ENCODE measurements around the gene TRMT61A.

The TRMT61A gene

DNA sequence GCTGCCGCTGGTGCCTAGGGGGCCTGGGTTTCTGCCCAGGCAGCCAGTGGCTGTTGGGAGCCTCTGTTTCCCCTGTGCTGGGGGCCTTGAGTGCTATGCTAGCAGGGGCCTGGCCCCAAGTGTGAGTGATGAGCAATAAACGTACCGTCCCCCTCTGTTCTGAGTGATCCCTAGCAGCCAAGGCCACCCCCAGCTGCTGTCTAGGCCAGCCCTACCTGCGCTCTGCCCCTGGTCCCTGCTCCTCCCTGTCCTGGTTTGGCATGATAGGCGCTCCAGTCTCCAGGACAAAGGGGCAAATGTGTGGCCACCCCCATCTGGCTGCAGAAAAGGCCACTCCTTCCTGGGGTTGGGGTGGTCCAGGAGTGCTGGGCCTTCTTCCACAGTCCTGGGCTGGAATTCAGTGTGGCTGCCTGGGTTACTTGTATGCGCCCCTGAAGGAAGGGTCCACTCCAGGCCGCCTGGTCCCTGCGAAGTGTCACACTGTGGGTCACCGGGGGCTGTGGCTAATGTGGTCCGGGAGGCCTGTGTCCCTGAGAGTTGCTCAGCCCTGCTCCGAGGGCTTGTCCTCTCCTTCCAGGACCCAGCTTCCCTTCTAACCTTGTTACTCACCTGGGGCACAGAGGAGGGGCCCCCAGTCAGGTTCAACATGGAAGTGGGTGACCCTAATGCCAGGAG is 7.0 kb downstream of the TRMT61A start:
- no peak for DNase-seq

DNA sequence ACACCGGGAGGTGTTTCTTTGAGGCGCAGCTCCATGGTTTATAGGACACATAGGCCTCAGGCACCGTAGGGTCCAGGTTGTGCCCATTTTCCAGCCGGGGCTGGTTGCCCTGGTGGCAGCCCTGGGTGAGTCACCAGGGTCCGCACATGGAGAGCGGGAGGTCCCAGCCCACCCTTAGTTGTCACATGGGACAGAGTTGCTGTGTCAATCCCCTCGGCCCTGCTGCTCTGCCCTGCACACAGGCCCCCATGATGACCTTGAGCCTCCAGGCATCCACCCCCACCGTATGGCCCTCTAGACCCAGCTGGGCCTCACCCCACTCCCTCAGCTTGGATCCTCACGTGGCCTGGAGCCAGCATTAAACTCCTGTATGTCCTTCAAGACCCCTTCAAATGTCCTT is 7.7 kb downstream of the TRMT61A start:
- DNase-seq, result no peak

DNA sequence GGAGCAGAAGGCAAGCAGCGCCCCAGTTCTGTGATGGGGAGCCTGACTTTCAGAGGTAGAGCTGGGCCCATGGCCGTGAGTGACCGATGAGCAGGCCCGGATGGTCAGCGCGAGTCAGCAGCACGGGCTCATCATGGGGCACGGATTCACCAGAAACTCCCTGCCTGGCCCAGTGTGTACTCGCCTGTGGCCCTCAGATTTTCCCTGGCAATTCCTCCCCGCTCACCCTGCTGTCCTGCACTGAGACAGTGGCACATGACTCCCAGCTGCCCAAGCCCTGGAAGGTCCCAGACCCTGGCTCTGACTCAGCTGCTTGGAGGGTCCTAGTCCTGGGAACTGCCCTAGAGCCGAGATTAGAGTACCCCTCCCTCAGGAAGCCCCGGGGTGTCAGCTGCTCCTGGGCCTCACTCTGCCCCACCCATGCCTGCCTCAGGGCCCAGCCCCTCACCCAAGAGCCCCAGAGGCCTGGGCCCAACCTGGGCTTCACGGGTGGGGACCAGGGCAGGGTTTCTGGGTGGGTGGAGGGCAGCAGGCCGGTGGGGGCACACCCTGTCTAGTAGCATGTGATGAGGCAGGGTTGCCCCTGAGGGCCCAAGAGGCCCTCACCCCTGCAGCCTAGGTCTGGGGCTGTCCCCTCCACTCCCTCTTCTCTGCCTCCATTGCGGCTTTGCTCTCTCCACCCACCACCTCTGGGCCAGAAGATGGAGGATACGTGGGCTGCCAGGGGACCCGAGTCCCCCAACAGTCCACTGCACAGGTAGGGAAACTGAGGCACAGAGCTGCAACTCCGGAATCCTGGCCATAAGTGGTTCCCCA is 8.4 kb downstream of the TRMT61A start:
- DNase-seq, result no peak

DNA sequence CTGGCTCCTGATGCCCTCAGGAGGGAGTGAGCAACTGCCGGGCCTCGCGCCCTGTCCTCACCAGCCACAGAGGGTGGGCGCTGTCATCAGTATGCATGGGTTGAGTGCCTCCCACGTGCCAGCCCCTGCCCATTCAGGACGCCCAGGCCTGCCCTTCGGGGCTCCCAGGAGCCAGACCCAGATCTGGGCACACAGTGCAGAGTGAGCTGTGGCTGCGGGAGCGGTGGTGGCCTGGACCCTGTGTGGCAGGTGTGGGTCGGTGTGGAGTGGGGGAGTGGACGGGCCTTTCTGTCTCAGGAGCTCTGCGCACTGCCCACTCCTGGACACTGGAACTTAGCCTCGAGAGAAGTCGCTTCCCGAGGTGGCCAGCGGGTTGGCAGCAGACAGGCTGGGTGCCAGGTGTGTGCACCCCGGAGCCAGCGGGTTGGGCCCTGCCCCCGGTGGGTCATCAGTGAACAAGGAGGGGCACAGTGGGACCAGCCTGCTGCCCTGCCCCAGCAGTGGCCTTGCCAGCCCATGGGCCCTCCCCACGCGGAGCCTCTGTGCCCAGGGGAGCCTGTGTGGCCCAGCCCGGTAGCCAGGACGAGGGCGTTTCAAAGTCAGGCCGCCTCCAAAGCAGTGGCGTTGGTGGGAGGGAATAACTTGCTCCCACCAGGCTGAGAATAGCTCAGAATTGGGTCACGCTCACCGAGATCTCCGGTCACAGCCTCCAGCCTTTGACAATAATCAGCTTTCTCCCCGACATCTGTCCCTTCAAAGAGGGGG is 9.5 kb downstream of the TRMT61A start:
- DNase-seq, result no peak

DNA sequence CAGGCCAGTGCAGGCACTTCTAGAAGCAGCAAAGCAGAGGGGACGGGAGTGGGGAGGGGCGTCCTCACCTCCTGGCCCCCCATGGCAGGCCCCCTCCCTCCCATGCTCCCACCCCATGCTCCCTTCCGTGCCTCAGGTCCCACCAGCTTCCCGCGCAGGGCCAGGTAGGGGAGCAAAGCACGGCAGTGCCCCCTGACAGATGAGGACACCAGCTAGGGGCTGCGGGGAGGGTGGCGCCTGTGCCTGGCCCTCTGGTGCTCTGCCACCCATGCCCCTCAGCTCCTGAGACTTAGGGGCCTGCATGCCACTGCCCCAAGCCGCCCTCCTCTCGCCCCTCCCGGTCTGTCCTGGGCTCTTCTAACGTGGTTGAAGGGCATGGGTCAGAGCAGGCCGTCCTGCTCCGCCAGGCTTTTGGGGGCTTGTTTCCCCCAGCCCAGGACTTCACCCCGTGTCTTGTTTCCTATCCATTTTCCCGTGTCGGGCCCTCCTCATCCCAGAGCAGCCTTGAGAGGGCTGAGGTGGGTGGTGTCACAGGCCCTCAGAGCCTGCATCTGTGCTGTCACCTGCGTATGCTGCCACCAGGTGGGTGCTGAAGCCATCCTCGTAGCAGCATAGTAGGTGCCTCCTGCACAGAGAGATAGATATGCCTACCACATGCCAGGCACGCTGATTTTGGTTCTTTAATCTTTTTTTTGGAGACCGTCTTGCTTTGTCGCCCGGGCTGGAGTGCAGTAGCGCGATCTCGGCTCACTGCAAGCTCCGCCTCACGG is 10.2 kb downstream of the TRMT61A start:
- peak; percentile 19 for DNase-seq

DNA sequence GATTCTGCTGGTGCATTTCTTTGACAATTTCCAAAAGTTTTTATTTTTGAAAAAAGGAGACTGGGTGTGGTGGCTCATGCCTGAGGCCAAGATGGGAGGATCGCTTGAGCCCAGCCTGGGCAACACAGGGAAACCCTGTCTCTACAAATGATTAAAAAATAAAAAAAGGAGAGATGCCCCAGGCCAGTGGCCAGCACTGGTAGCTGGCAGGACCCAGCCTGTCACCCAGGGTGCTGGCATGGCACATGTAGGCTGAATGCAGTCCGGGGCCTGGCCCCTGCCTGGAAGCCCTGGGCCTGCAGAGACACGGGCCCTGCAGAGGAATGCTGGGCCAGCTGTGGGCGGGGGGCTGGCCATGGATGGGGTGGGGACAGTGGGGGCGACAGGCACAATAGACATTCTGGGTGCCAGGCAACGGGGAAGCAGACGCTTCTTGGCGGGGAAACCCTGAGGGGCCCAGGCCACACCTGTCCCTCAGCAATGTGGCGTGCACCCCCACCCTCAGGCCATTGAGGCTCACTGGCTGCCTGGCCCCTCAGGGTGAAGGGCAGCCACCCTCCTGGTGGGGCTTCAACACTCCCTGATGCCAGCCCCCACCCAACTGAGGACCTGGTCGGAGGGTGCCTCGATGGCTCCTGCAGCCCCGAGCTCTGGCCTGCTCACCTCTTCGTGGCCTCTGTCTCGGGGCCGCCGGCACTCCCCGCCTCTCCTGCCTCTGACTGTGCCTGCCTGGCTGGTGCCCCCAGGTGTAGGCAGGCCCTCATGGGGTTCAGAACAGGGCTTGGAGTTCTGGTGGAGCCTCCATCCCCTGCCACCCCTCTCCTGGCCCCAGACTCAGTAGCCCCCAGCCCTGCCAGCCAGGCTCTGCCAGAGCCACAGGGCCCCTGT is 12.1 kb downstream of the TRMT61A start:
- no peak for DNase-seq

DNA sequence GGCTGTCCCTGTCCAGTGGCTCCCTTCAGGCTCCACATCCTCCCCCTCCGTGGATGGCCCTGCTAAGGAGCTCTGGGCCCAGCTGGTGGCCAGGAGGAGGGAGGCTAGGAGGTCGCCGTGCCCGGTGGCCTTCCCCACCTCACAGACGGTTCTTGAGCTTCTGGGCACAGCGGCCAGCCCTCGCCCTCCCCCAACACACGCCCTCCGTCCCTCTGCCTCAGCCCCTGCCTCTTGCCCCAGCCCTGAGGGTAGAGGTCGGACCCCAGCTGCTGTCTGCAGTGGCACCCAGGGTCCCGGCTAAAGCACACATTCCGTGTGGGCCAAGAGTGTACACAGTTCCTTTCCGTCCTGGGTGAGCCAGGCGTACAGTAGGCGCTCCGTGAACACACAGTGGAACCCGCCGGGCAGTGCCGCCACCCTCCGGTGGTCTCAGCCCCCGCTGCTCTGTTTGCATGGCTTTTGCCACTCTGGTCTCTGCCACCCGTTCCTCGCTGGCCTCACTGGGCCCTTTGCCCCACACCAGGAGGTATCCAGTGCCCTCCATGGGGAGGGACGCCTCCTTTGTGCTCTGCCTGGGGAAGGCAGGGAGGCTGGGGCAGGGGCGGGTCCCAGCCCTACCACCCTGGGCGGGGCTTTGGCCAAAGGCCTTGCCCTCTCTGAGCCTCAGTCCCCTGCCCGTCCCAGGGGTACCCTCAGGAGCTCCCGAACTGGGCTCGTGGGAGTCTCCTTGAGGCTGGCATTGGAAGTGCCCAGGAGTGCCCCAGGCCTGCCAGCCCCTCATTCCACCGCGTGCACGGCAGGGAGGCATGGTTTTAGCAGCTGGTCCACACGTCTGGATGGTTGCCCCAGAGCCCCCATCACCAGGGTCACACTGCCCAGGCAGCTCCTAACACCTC is 13.0 kb downstream of the TRMT61A start:
- DNase-seq, result no peak

DNA sequence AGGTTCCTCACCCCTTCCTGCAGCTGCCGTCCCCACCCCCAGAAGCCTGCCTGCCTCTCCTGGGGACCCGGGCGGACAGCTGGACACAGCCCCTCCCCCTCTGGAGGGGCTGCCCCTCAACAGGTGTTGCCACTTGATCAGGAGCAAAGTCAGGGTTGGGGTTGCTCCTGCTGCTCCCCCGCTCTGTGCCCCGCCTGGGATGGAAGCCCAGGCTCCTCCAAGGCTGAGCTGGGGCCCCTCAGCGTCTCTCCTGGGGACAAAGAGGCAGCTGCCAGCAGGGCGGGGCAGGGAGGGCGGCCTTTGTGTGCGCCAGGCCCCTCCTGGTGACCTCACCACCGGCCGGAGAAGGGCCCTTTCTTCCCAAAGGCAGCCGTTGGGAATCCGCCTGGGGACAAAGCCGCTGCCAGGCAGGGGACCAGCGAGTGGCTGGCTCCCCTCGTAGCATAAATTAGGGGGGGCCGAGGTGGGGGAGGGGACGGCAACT is 13.7 kb downstream of the TRMT61A start:
- DNase-seq, result peak; percentile 60

DNA sequence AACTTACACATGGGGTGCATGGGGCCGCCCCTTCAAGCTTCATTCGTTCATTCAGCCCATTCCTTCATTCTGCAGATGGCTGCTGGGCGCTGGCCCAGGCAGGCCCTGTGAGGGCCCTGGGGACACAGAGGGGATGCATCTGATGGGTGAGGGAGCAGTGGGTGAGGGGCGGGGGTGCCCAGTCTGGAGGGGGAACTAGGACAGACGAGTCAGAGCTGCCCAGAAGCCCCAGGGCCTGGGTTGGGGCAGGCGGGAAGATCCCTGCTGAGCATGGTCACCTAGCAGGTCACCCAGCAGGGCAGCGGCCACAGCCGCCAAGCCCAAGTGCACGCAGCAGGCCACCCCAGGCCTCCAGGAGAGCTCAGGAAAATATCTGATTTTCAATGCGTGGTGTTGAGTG is 14.1 kb downstream of the TRMT61A start:
- no peak for DNase-seq

DNA sequence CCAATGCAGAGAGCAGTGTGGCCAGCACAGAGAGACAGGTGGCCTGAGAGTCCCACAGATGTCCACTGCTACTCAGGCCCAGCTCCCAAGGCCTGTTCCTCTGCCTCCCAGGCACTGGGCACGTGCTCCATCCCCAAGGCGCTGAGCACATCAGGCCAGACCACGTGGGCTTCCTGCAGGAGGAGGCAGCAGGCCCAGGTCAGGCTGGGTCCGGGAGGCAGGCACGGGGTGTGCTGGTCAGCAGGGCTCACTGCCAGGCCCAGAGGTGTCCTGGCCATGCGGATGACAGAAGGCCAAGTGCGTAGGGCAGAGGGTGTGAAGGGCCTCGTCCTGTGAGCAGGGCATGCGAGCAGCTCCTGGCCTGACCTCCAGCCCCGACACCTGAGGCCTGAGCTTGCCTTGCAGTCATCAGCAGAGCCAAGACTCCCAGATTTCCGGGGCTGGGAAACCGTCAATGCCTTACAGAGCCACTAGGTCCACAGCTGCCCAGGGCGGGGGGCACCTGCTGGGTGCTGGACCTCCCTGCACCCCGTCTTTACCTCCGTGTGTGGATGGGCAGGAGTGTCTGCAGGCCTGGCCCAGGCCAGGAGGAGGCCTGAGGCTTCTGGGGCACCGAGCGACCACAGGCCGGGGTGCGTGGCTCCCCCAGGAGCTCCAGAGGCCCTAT is 14.9 kb downstream of the TRMT61A start:
- DNase-seq, result no peak

DNA sequence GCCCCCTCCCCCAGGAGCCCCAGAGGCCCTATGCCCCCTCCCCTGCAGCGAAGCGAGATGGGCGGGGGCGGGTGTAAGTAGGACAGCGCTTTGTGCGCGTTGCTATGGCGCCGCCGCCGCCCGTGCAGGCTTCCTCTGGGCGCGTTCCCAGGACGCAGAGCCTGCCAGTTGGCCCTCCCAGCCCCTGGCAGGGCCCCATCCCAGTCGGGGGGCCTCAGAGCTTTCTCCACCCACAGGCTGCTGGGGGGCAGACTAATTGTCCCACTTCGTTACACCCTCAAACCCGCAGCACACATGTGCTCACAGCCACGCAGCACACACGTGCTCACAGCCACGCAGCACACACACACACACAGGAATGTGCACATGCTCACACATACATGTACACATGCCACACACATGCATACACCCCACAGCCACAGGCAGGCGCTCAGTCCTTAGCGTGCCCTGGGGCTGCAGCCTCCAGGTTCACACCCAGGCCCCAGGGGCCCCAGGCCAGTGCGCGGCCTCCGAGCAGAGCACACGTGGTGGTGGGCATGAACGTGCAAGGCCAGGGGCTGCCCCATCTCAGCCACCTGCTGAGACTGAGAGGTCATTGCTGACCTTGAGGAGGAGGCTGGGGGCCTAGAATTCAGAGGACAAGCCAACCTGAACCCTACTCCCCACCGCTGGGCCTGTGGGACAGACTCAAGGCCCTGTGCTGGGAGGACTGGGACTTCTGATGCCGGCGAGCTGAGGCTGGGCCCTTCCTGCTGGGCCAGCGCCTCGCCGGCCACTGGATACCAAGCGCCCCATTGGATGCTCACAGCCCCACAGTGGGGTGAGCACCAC is 15.6 kb downstream of the TRMT61A start:
- DNase-seq, result no peak

DNA sequence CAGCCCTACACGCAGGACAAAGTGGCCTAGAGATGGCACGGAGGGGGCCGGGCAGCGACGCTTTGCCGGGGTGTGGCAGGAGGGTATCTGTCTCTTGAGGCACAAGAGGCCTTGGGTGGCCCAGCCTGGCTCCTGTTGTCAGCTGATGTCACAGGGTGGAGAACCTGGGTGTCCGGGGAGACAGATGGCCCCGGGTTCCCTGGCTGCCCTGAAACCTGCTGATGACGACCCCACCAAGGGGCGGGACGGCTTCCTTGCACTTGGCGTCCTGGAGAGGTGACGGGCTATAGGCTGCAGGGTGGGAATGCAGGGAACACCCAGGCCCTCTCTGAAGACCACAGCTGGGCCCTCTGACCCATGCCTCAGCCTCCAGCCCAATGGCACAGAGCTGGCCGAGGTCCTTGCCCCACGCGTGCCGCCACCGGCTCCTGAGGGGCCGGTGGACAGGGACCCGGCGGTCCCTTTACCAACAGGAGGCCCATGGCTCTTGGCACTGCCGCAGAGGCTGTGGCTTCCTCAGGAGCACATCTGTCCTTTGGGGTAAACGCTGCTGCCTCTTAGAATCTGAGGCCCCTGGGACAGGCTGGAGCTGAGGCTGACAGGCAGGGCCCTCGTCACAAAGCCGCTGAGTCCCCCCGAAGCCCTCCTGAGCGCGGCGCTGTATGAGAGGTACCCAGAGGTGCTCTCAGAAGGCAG is 16.4 kb downstream of the TRMT61A start:
- DNase-seq, result no peak

DNA sequence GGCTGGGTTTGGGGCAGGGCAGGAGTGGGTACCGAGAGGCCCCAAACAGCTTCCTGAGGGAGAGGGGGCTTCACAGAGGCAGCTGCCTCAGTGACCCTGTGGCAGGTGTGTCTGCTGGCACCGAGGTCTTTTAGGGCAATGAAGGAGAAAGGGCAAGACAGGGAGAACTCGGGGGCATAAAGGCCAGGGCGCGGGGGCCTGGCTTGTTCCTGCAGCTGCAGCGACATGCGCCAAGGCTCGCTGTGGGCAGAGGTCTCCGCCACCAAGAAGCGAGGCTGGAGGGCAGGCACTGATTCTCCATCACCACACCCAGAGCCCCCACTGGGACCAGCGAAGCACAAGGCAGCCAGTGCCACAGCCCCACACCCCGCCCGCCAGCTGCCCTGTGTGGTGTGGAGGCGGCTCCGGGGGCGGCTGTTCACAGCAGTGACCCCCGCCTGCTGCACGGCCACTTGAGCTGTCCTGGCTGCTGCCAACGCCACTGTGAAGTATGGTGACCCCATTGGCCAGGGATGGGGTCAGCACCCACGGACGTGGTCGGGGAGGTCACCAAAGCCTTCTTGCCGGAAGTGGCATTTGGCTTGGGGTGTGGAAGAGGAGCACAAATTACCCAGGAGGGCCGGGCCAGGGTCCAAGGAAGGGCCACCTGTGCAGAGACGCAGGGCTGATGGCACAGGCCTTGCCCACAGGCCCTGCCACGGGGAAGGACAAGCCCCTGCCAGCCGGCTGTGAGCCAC is 17.1 kb downstream of the TRMT61A start:
- DNase-seq, result peak; percentile 21

DNA sequence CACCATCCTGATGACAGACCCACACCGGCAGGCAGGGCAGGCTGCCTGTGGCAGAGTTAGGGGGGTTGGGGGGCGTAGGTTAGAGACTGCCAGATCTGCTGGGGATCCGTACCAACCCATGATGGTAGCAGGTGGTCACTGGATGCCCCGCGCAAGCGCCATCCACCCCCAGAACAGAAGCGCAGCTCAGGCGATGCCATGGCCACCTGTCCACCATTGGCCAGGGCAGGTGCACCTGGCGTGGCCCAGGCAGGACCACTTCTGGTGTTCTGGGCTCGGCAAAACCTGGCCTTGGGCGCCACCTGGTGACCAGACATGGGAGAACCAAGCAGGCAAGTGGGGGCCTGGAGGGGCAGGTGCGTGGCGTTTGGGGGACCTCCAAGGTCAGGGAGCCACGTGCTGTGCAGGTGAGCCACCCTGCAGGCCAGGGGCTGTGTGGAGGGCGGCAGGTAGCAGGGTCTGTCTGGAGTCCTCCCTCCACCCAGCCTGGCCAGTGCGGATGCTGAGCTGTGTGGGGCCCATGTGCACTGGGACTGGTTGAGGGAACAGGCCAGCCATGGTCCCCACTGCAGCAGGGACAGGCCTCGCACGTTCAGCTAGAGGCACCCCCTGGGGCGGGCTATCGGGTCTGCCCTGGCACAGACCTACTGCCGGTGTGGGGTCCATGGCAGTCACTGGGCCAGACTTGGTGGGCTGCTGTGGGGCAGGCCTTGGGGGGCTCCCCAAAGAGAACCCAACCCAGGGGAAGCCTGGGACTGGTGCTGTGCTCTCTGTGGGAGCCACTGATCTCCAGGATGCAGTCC is 17.9 kb downstream of the TRMT61A start:
- peak; percentile 87 for DNase-seq

DNA sequence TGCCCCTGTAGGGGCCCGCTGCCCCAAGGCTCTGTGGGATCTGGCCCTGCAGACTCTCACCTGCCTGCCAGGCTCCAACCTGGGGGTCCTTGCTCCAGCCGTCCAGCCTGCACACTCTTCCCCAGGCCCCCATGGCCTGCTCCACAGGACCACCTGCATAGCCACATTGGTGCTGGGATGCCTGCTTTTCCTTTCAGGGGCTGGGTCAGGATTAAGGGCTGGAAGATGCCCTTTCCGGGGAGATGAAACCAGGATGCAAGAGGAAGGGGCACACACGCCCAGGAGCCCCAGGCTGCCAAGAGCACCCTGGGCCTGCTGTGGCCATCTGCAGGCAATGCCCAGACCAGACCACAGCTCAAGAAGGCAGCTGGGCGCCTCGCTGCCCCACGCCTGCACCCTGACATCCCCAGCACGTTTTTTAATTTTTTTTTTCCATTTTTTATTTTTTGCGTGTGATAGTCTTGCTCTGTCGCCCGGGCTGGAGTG is 18.5 kb downstream of the TRMT61A start:
- no peak for DNase-seq

DNA sequence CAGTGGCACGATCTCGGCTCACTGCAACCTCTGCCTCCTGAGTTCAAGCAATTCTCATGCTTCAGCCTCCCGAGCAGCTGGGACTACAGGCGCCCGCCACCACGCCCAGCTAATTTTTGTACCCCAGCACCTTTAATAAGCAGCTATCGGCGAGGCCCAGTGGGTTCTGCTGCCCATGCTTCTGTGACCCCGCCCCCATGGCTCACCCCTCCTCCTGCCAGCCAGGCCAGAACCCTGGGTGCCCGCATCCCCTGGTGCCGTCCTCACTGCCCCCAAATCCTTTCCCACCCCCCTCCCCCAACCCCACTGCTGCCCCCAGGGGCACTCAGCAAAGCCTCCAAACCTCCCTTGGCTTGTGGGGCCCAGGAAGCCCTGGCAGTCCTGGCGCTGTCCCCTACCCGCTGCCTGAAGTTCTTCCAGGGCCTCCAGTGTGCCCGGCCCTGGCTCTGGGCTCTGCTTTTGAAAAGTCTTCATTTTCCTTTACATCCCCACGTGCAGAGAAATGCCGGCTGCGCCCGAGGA is 19.0 kb downstream of the TRMT61A start:
- DNase-seq, result no peak

Data from COR-L47 (cell line).